HPDE6-E6E7 (cell line): ENCODE results near the gene SLC6A12.
"Not testable (repeated sequence)": the region's sequence is repeated elsewhere in the genome, so short reads cannot be mapped to it uniquely, and the experiment has no call there.

Source experiments
- DNase-seq: peaks from one replicate; pipeline ENCODE4 v3.0.0; 2011; ENCODE audit warnings: missing footprints; ENCODE audit errors: extremely low spot score

Gene SLC6A12

DNA sequence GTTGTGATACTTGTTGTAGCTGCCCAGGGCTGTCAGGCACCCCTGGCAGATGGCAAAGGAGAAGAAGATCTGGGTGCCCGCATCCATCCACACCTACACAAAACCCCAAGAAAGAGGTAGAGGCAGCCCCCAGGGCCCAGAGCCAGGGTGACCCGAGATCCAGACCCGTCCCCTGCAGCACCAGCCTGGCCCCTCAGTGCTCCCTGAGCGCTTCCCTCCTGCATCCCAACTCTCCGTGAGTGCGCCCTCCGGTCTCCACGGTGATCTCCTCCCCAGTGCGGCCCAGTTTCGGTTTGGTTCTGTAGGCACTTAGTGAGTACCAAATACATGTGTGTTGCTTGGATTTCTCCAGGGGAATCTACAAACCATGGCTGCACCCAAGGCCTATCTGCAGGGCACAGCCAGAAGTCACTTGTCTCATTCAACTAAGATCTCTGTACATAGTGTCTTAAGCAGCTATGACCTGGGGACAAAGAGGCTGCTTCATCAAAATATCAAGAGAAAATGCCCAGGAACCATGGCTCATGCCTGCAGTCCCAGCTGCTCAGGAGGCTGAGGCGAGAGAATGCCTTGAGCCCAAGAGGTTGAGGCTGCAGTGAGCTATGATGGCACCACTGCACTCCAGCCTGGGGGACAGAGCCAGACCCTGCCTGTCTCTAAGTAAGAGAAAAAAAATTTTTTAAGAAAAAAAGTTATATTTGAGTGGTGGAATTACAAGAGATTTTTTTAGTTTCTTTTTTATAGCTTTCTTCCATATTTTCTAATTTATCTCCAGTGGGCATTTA is 15.9 kb downstream of the SLC6A12 start:
- no peak for DNase-seq

DNA sequence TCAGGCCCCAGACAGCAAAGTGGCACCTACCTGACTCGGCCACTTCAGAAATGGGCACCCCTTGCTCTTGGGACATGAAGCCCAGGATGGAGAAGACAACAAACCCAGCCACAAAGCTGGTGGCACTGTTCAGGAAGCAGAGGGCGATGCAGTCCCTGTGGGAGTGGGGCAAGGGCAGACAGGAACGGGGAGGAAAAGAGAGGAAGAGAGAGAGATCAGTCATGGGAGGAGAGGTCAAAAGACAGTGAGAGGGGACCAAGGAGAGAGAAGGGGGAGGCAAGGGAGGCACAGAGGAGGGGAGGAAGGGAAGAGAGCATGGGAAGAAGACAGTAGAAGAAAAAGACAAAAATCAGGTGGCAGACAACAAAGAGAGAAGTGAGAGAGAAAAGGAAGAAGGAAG is 16.6 kb downstream of the SLC6A12 start:
- no peak for DNase-seq

DNA sequence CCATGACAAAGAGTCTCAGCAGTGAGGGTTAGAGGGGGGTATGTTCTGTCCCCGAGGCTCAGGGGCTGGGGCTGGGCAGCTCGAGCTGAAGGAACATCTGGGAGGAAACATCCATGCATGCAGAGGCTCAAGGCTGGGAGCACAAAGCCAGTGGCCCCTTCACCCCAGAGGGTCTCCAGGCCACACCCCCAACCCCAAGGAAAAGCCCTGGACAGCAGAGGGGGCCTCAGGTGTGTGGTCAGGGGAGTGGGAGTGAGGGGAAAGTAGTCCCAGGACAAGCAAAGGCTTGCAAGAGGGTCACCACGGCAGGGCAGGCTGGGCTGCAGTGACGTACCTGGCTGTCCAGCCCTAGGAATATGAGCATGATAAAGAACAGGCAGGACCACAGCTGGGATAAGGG is 17.5 kb downstream of the SLC6A12 start:
- no peak for DNase-seq

DNA sequence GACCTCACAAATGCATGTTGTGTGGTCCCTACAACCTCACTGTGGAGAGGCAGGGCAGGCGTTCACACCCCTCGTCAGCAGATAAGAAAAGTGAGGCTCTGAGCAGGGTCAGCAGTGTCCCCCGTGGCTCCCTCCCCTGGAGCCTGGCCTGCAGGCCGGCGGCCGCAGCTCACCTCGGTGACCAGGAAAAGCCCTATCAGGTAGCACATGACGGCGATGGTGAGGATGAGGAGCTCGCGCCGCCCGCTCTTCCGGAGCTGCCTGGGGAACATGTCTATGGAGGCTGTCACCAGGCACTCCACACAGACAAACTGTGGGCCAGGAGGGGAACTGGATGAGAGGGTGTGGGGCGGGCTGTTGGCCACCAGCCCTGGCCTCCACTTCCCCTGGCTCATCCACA is 18.0 kb downstream of the SLC6A12 start:
- DNase-seq, result no peak

DNA sequence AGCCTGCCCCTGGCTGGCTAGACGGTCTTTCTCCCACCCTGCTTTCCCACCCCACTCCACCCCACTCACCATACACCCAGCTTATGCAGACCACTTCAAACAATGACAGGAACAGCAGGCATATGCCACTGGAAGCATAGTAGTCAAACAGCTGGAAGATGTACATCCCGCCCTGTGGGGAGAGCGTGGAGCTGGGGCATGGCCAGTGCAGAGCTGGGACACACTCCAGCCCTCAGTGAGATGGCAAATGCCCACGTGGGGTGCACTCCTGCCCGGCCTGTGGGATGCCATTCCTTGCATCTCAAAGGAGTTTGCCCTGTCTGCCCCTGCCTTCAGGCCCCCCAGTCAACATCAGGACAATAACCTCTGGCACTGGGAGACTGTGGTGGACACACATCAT is 18.8 kb downstream of the SLC6A12 start:
- DNase-seq, result no peak

DNA sequence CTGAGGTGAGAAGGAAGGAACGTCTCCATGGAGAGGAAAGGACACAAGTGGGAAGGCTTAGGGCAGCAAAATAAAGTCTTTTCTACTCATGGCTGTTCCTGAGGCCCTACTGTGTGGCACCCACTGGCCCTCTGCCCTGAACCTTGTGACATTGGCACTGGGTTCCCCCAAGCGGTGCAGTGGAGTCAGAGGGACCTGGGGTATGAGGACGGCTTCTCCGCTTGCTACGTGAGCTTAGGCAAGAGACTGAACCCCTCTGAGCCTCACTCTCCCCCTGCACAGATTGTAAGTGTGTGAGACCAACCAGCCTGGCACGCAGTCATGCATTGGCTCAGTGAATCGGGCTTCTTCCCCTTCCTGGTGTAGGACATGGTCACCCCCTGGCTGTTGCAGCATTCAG is 19.7 kb downstream of the SLC6A12 start:
- DNase-seq, result no peak

- no peak for DNase-seq
Observed at GRCh38 chr12:193261-193660, 20.7 kb downstream of the SLC6A12 start.

DNA sequence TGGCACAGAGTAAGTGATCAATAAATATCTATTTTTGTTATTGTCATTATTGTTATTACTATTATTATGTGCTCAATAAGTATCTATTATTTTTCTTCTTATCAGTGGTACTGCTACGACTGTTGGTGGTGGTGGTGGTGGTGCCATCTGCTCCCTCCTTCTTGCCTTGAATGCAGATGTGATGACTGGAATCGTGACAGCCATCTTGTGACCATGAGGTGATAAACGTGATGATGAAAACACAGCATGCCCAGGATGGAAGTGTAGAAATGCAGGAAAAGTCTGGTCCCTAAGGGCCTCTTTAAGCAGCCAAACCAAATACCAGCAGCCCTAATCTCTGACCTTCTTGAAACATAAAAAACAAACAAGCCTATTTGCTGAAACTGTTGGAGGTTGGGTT is 22.4 kb downstream of the SLC6A12 start:
- no peak for DNase-seq

- DNase-seq, result no peak
Observed at GRCh38 chr12:190881-191280, 23.1 kb downstream of the SLC6A12 start.

DNA sequence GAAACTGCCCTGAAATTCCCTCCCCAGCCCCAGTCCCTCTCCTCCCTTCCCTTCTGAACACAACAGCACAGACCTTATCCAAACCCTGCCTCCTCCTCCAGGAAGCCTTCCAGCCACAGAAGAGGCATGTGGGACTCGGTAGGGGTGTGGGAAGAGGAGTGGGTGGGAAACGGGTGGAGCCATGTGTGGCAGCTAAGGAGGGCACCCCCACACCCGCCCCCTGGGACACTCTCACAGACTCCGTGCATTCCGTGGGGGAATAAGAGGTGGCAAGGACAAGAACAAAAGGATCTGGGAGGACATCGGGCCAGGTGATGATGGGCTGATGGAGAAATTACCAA is 24.4 kb downstream of the SLC6A12 start:
- DNase-seq, result no peak

- peak; percentile 68 for DNase-seq
Observed at GRCh38 chr12:188910-189621, 24.9 kb downstream of the SLC6A12 start.

DNA sequence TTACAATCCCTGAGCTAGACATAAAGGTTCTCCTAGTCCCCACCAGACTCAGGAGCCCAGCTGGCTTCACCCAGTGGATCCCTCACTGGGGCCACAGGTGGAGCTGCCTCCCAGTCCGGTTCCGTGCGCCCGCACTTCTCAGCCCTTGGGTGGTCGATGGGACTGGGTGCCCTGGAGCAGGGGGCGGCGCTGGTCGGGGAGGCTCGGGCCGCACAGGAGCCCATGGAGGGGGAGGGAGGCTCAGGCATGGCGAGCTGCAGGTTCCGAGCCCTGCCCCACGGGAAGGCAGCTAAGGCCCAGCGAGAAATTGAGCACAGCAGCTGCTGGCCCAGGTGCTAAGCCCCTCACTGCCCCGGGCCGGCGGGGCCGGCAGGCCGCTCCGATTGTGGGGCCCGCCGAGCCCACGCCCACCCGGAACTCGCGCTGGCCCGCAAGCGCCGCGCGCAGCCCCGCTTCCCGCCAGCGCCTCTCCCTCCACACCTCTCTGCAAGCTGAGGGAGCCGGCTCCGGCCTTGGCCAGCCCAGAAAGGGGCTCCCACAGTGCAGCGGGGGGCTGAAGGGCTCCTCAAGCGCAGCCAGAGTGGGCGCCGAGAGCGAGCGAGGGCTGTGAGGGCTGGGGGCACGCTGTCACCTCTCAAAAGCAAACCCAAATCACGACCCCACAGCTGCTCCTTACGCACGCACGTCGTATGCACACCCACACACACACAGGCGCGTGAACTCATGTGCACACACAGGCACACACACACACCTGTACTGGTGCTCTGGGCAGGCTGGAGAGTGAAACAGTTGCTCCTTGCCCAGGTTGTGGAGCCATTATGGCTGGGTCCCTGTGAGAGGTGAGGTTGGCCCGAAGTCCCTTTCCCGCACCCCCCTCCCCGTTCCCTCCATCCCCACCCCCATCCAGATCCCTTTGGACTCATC is 25.7 kb downstream of the SLC6A12 start:
- DNase-seq, result not testable (repeated sequence)

DNA sequence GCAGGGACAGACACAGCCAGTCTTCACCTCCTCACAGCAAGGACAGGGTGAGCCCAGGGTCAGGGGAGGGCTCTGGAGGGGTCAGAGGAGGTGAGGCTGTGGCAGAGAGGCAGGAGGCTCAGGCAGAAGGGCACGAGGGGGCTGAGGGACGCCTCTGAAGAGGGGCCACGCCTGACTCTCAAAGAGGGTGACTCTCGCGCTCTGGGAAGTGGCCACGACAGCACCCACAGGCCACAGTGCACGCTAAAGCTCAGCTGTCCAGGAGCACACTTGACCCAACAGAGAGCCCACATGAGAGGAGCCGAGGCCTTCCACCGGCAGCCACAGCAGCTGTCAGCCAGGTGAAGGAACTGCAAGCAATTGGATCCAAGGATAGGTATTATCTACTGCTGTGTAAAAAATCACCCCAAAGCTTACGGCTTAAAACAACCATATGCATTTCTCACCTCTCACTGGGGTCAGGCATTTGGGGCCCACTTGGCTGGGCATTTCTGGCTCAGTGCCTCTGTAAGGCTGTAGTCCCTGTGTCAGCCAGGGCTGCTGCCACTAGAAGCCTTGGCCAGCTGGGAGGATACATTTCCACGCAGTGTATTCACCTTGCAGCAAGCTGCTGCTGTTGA is 27.8 kb downstream of the SLC6A12 start:
- DNase-seq, result no peak

DNA sequence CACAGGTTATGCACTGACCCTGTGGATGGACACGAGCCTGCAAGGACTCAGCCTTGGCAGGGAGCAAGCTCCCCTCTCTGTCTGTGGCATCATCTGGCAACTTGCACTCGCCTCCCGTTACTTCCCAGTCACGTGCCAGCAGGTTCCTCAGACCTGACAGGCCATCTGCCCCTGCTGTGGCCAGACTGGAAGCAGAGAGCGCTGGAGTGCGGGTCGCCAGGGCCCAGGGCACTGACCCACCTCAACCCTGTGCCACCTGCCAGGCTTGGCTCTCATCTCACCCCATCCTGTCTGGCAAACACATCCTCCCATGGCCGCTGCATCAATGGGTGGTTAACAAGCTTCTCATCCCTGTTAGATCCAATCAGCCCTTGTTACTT is 28.4 kb downstream of the SLC6A12 start:
- no peak for DNase-seq

GRCh38 chr12:184811-185575 is 29.0 kb downstream of the SLC6A12 start:
- no peak for DNase-seq

GRCh38 chr12:182381-182892 is 31.5 kb downstream of the SLC6A12 start:
- DNase-seq, result peak; percentile 96

- DNase-seq, result no peak
Observed at GRCh38 chr12:181921-182320, 32.0 kb downstream of the SLC6A12 start.

DNA sequence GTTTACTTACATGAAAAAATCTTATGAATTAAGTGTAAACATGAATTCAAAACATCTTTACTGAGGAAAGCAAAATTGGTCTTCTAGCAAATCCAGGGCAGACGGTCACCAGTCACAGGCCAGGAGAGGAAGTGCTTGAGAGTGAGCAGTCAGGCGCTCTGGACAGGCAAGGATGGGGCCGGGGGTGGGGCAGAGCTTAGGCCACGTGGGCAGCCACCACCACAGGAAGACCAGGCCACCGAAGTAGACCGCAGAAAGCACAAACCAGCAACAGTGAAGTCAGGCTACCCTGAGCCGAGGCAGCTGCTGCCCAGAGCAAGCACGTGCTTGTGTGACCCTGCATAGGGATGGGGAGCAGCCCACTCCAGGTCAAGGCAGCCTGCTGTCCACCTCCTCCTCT is 33.5 kb downstream of the SLC6A12 start:
- DNase-seq, result no peak

DNA sequence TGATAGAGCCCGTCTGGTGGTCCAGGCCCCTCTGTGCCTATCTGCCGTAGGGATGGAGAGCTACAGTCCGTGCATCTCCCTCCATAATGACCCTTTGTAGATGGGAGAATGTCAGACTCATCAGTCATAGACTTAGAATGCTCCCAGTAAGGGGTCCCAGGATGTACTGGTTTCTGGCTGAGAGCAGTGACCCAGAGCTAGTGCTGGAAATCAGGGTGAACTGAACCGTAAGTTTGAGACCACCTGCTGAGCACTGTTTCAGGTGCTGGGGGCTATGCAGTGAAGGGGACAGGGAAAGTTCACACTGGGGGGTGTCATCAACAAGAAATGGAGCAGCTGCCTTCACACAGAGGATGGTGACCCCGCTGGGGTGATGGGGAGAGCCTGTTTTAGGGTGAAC is 34.1 kb downstream of the SLC6A12 start:
- no peak for DNase-seq

- no peak for DNase-seq
Observed at GRCh38 chr12:179131-179884, 34.6 kb downstream of the SLC6A12 start.

GRCh38 chr12:178829-179109 is 35.2 kb downstream of the SLC6A12 start:
- DNase-seq, result no peak
